ENCODE data around the gene STPG1.

Gene STPG1

GRCh38 chr1:24426744-24427544 lies 13.4 kb upstream of the STPG1 start:
- H3K9ac ChIP-seq (ENCODE audit: low read length in 2 of 2), result no peak overlapping the region
- H3K27me3 ChIP-seq (ENCODE audit: control insufficient read depth in 1 of 2, insufficient read depth in 2 of 2, low read length in 2 of 2), result no peaks in the 10 kb centered on the region
- peaks cover 13 to 14% of the 10 kb centered on the region in 2 donors for H3K36me3 ChIP-seq (ENCODE audit: control insufficient read depth in 2 of 2, insufficient read depth in 2 of 2, low read length in 2 of 2)
- H3K27ac ChIP-seq (ENCODE audit: low read length), result no peak overlapping the region
- no peaks in the 10 kb centered on the region for H3K4me1 ChIP-seq (ENCODE audit: control insufficient read depth, insufficient read depth, low read length)
- H3K4me3 ChIP-seq (ENCODE audit: low read length in 2 of 2), result no peak overlapping the region
- no peaks in the 10 kb centered on the region for H3K9me3 ChIP-seq (ENCODE audit: control insufficient read depth in 2 of 2, low read length in 2 of 2)

- Histone ChIP-seq H3K4me1 (ENCODE audit: control insufficient read depth, insufficient read depth, low read length) (no peaks in the 10 kb centered on the region), H3K9ac (ENCODE audit: low read length in 2 of 2) (no peak overlapping the region), H3K27ac (ENCODE audit: low read length) (no peak overlapping the region), H3K36me3 (ENCODE audit: control insufficient read depth in 2 of 2, insufficient read depth in 2 of 2, low read length in 2 of 2) (peaks cover 16 to 20% of the 10 kb centered on the region in 2 donors), H3K9me3 (ENCODE audit: control insufficient read depth in 2 of 2, low read length in 2 of 2) (no peaks in the 10 kb centered on the region), H3K27me3 (ENCODE audit: control insufficient read depth in 1 of 2, insufficient read depth in 2 of 2, low read length in 2 of 2) (no peaks in the 10 kb centered on the region), H3K4me3 (ENCODE audit: low read length in 2 of 2) (no peak overlapping the region)
Measured at GRCh38 chr1:24425922-24426321, 12.3 kb upstream of the STPG1 start.

GRCh38 chr1:24425441-24425840 lies 11.9 kb upstream of the STPG1 start:
- Histone ChIP-seq H3K4me3 (ENCODE audit: low read length in 2 of 2) (no peak overlapping the region), H3K4me1 (ENCODE audit: control insufficient read depth, insufficient read depth, low read length) (no peaks in the 10 kb centered on the region), H3K36me3 (ENCODE audit: control insufficient read depth in 2 of 2, insufficient read depth in 2 of 2, low read length in 2 of 2) (peaks cover 16 to 24% of the 10 kb centered on the region in 2 donors), H3K9me3 (ENCODE audit: control insufficient read depth in 2 of 2, low read length in 2 of 2) (no peaks in the 10 kb centered on the region), H3K27me3 (ENCODE audit: control insufficient read depth in 1 of 2, insufficient read depth in 2 of 2, low read length in 2 of 2) (no peaks in the 10 kb centered on the region), H3K9ac (ENCODE audit: low read length in 2 of 2) (no peak overlapping the region), H3K27ac (ENCODE audit: low read length) (no peak overlapping the region)

GRCh38 chr1:24424990-24425389 lies 11.4 kb upstream of the STPG1 start:
- no peak overlapping the region for H3K4me3 ChIP-seq (ENCODE audit: low read length in 2 of 2)
- no peak overlapping the region for H3K27ac ChIP-seq (ENCODE audit: low read length)
- H3K36me3 ChIP-seq (ENCODE audit: control insufficient read depth in 2 of 2, insufficient read depth in 2 of 2, low read length in 2 of 2), result peaks cover 16 to 24% of the 10 kb centered on the region in 2 donors
- H3K27me3 ChIP-seq (ENCODE audit: control insufficient read depth in 1 of 2, insufficient read depth in 2 of 2, low read length in 2 of 2), result no peaks in the 10 kb centered on the region
- no peak overlapping the region for H3K9ac ChIP-seq (ENCODE audit: low read length in 2 of 2)
- no peaks in the 10 kb centered on the region for H3K9me3 ChIP-seq (ENCODE audit: control insufficient read depth in 2 of 2, low read length in 2 of 2)
- H3K4me1 ChIP-seq (ENCODE audit: control insufficient read depth, insufficient read depth, low read length), result no peaks in the 10 kb centered on the region

- peaks cover 21 to 29% of the 10 kb centered on the region in 2 donors for H3K36me3 ChIP-seq (ENCODE audit: control insufficient read depth in 2 of 2, insufficient read depth in 2 of 2, low read length in 2 of 2)
- no peaks in the 10 kb centered on the region for H3K9me3 ChIP-seq (ENCODE audit: control insufficient read depth in 2 of 2, low read length in 2 of 2)
- no peak overlapping the region for H3K4me3 ChIP-seq (ENCODE audit: low read length in 2 of 2)
- H3K27ac ChIP-seq (ENCODE audit: low read length), result no peak overlapping the region
- H3K9ac ChIP-seq (ENCODE audit: low read length in 2 of 2), result no peak overlapping the region
- no peaks in the 10 kb centered on the region for H3K4me1 ChIP-seq (ENCODE audit: control insufficient read depth, insufficient read depth, low read length)
- H3K27me3 ChIP-seq (ENCODE audit: control insufficient read depth in 1 of 2, insufficient read depth in 2 of 2, low read length in 2 of 2), result no peaks in the 10 kb centered on the region
Measured at GRCh38 chr1:24424207-24424606, 10.6 kb upstream of the STPG1 start.

- no peak overlapping the region for H3K27ac ChIP-seq (ENCODE audit: low read length)
- peaks cover 11% of the 10 kb centered on the region for H3K4me1 ChIP-seq (ENCODE audit: control insufficient read depth, insufficient read depth, low read length)
Measured at GRCh38 chr1:24421502-24421901, 7.9 kb upstream of the STPG1 start.

GRCh38 chr1:24420547-24420946 lies 7.0 kb upstream of the STPG1 start:
- Histone ChIP-seq H3K4me1 (ENCODE audit: control insufficient read depth, insufficient read depth, low read length) (peaks cover 17% of the 10 kb centered on the region), H3K27ac (ENCODE audit: low read length) (no peak overlapping the region), H3K9me3 (ENCODE audit: control insufficient read depth in 2 of 2, low read length in 2 of 2) (no peaks in the 10 kb centered on the region), H3K9ac (ENCODE audit: low read length in 2 of 2) (no peak overlapping the region), H3K27me3 (ENCODE audit: control insufficient read depth in 1 of 2, insufficient read depth in 2 of 2, low read length in 2 of 2) (no peaks in the 10 kb centered on the region), H3K4me3 (ENCODE audit: low read length in 2 of 2) (no peak overlapping the region), H3K36me3 (ENCODE audit: control insufficient read depth in 2 of 2, insufficient read depth in 2 of 2, low read length in 2 of 2) (peaks cover 14 to 29% of the 10 kb centered on the region in 2 donors)

More at GRCh38 chr1:24421502-24421901, 7.9 kb upstream of the STPG1 start:
- no peaks in the 10 kb centered on the region for H3K9me3 ChIP-seq (ENCODE audit: control insufficient read depth in 2 of 2, low read length in 2 of 2)
- no peaks in the 10 kb centered on the region for H3K27me3 ChIP-seq (ENCODE audit: control insufficient read depth in 1 of 2, insufficient read depth in 2 of 2, low read length in 2 of 2)
- no peak overlapping the region for H3K9ac ChIP-seq (ENCODE audit: low read length in 2 of 2)
- H3K4me3 ChIP-seq (ENCODE audit: low read length in 2 of 2), result no peak overlapping the region
- peaks cover 17 to 29% of the 10 kb centered on the region in 2 donors for H3K36me3 ChIP-seq (ENCODE audit: control insufficient read depth in 2 of 2, insufficient read depth in 2 of 2, low read length in 2 of 2)

- peaks cover 14 to 28% of the 10 kb centered on the region in 2 donors for H3K36me3 ChIP-seq (ENCODE audit: control insufficient read depth in 2 of 2, insufficient read depth in 2 of 2, low read length in 2 of 2)
- no peak overlapping the region for H3K9ac ChIP-seq (ENCODE audit: low read length in 2 of 2)
- H3K4me1 ChIP-seq (ENCODE audit: control insufficient read depth, insufficient read depth, low read length), result peaks cover 22% of the 10 kb centered on the region
- H3K27me3 ChIP-seq (ENCODE audit: control insufficient read depth in 1 of 2, insufficient read depth in 2 of 2, low read length in 2 of 2), result no peaks in the 10 kb centered on the region
- no peak overlapping the region for H3K27ac ChIP-seq (ENCODE audit: low read length)
- no peaks in the 10 kb centered on the region for H3K9me3 ChIP-seq (ENCODE audit: control insufficient read depth in 2 of 2, low read length in 2 of 2)
- H3K4me3 ChIP-seq (ENCODE audit: low read length in 2 of 2), result no peak overlapping the region
Measured at GRCh38 chr1:24418898-24419628, 5.5 kb upstream of the STPG1 start.

- no peaks in the 10 kb centered on the region for H3K27me3 ChIP-seq (ENCODE audit: control insufficient read depth in 1 of 2, insufficient read depth in 2 of 2, low read length in 2 of 2)
- no peak overlapping the region for H3K27ac ChIP-seq (ENCODE audit: low read length)
- peak overlapping the region; percentile 84 to 97 for H3K4me3 ChIP-seq (ENCODE audit: low read length in 2 of 2)
- H3K36me3 ChIP-seq (ENCODE audit: control insufficient read depth in 2 of 2, insufficient read depth in 2 of 2, low read length in 2 of 2), result peaks cover 14 to 22% of the 10 kb centered on the region in 2 donors
- no peaks in the 10 kb centered on the region for H3K9me3 ChIP-seq (ENCODE audit: control insufficient read depth in 2 of 2, low read length in 2 of 2)
- H3K9ac ChIP-seq (ENCODE audit: low read length in 2 of 2), result peak overlapping the region in 1 of 2 donors; percentile 24
- H3K4me1 ChIP-seq (ENCODE audit: control insufficient read depth, insufficient read depth, low read length), result peaks cover 26% of the 10 kb centered on the region
Measured at GRCh38 chr1:24417681-24418080, 4.1 kb upstream of the STPG1 start.

GRCh38 chr1:24416666-24417391 lies 3.2 kb upstream of the STPG1 start:
- Histone ChIP-seq H3K9ac (ENCODE audit: low read length in 2 of 2) (peak overlapping the region; percentile 78 to 79), H3K27me3 (ENCODE audit: control insufficient read depth in 1 of 2, insufficient read depth in 2 of 2, low read length in 2 of 2) (no peaks in the 10 kb centered on the region), H3K27ac (ENCODE audit: low read length) (peak overlapping the region; percentile 86), H3K36me3 (ENCODE audit: control insufficient read depth in 2 of 2, insufficient read depth in 2 of 2, low read length in 2 of 2) (peaks cover 9 to 14% of the 10 kb centered on the region in 2 donors), H3K9me3 (ENCODE audit: control insufficient read depth in 2 of 2, low read length in 2 of 2) (no peaks in the 10 kb centered on the region), H3K4me1 (ENCODE audit: control insufficient read depth, insufficient read depth, low read length) (peaks cover 26% of the 10 kb centered on the region), H3K4me3 (ENCODE audit: low read length in 2 of 2) (peak overlapping the region; percentile 84 to 97)

Measured in stomach smooth muscle (tissue), 2 donors.